Lung (tissue), 12 donors: Measurements from ENCODE around the gene CDKN1A. TPM values are rescaled to one million over a fixed set of nuclear protein-coding genes. Genes with fewer than 3 reads are reported as not detected.

ENCODE experiments used
- ATAC-seq: fragments of 200-7000 bp; cut with Tn5 transposase; one replicate; pipeline ENCODE4 v1.9.1; 2020; ENCODE audit warnings: moderate number of reproducible peaks; ENCODE audit not compliant: insufficient read depth, low FRiP score
- DNase-seq, 3 donors: peaks; one replicate each; pipeline ENCODE4 v3.0.0-alpha.2; 2013 to 2017
- H3K27ac ChIP-seq, 2 donors: one replicate each; pipeline ENCODE4 v1.5.1; 2013; ENCODE audit warnings: mild to moderate bottlenecking in 2 of 2, moderate library complexity in 2 of 2, control low read depth in 1 of 2, inconsistent platforms in 1 of 2, low read depth in 1 of 2, low read length in 1 of 2
- H3K27me3 ChIP-seq, 3 donors: one replicate each; pipeline ENCODE4 v1.5.1; 2013; ENCODE audit warnings: low read length in 2 of 3; ENCODE audit not compliant: control insufficient read depth in 3 of 3, insufficient read depth in 3 of 3
- H3K36me3 ChIP-seq, 4 donors: one replicate each; pipeline ENCODE4 v1.5.1; 2013; ENCODE audit warnings: low read length in 4 of 4, mild to moderate bottlenecking in 1 of 4, moderate library complexity in 1 of 4; ENCODE audit not compliant: control insufficient read depth in 4 of 4, insufficient read depth in 4 of 4
- H3K4me1 ChIP-seq, 5 donors: one replicate each; pipeline ENCODE4 v1.5.1; 2013; ENCODE audit warnings: low read length in 5 of 5, mild to moderate bottlenecking in 2 of 5, moderate library complexity in 1 of 5; ENCODE audit not compliant: control insufficient read depth in 5 of 5, insufficient read depth in 5 of 5
- H3K4me3 ChIP-seq: one replicate; pipeline ENCODE4 v1.5.1; 2013; ENCODE audit warnings: mild to moderate bottlenecking, control low read depth, moderate library complexity
- H3K9ac ChIP-seq, 2 donors: one replicate each; pipeline ENCODE4 v1.5.1; 2013; ENCODE audit warnings: low read length in 2 of 2, control low read depth in 1 of 2; ENCODE audit not compliant: insufficient read depth in 1 of 2
- H3K9me3 ChIP-seq, 4 donors: one replicate each; pipeline ENCODE4 v1.5.1; 2013; ENCODE audit warnings: low read length in 3 of 4, mild to moderate bottlenecking in 1 of 4, moderate library complexity in 1 of 4; ENCODE audit not compliant: control insufficient read depth in 4 of 4, insufficient read depth in 3 of 4
- WGBS, 2 donors: extraction: QIAGEN DNeasy Blood & Tissue Kit; methylation state at CpG; one replicate each; pipeline ENCODE4 v1.1.7; 2013; 5-methylcytosine and 5-hydroxymethylcytosine counted together
- polyA plus RNA-seq, 2 donors: library from polyadenylated mRNA; stranded (reverse); fragments of 200-250 nt; gene quantifications; one replicate each; pipeline ENCODE4 v1.2.1, GENCODE V29; 2013
- total RNA-seq, 2 donors: library from RNA; depleted of rRNA in 1 of 2; stranded (reverse); fragments of >200 nt in 1 of 2; gene quantifications; one replicate each; pipeline ENCODE4 v1.2.1, GENCODE V29; 2014 to 2021
- TF ChIP-seq, protein P1 (sequence below): IDR thresholded peaks from 2 replicates; pipeline ENCODE4 v1.5.1; 2012; ENCODE audit warnings: mild to moderate bottlenecking; ENCODE audit errors: control extremely low read depth, extremely low read depth
- donor health status: control.
- donor health status: control.
- donor health status: Bipolar disorder and iron deficiency.
- donor health status: healthy.
- donor health status: DM: yes; HTN: yes; CAD: no.

The CDKN1A gene
- total and polyA plus RNA-seq, 4 donors, result 35.3 to 183 (median 66.2) TPM

DNA sequence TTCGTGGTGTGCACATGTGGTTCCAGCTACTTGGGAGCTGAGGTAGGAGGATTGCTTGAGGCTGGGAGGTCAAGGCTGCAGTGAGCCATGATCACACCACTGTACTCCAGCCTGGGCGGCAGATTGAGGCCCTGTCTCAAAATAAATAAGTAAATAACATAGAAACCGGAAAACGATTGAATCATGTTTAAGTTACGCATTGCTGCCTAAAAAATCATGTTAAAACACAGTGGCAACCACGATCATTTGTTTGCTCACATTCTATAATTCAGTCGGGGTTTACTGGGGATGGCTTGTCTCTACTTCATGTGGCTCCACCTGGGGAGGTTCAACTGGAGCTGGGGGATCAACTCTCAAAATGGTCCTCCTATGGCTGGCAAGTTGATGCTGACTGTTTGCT, 8.2 kb upstream of the CDKN1A start:
- whole genome bisulfite sequencing, 2 donors, result 94 to 96% methylated on average over 7 of the region's 7 CpGs
- H3K9me3 ChIP-seq, result peaks cover 0 to 2% (median 0%) of the 10 kb centered on the region in 4 donors
- ATAC-seq (no peak), DNase-seq (no peak)
- H3K27me3 ChIP-seq, result peaks cover 0 to 4% (median 0%) of the 10 kb centered on the region in 3 donors
- H3K9ac ChIP-seq, result no peak overlapping the region
- peaks cover 0 to 7% (median 2%) of the 10 kb centered on the region in 5 donors for H3K4me1 ChIP-seq
- H3K36me3 ChIP-seq, result no peaks in the 10 kb centered on the region
- TF ChIP-seq, protein P1, sequence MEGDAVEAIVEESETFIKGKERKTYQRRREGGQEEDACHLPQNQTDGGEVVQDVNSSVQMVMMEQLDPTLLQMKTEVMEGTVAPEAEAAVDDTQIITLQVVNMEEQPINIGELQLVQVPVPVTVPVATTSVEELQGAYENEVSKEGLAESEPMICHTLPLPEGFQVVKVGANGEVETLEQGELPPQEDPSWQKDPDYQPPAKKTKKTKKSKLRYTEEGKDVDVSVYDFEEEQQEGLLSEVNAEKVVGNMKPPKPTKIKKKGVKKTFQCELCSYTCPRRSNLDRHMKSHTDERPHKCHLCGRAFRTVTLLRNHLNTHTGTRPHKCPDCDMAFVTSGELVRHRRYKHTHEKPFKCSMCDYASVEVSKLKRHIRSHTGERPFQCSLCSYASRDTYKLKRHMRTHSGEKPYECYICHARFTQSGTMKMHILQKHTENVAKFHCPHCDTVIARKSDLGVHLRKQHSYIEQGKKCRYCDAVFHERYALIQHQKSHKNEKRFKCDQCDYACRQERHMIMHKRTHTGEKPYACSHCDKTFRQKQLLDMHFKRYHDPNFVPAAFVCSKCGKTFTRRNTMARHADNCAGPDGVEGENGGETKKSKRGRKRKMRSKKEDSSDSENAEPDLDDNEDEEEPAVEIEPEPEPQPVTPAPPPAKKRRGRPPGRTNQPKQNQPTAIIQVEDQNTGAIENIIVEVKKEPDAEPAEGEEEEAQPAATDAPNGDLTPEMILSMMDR, result no peak
- no peak overlapping the region for H3K27ac ChIP-seq
- no peak overlapping the region for H3K4me3 ChIP-seq

DNA sequence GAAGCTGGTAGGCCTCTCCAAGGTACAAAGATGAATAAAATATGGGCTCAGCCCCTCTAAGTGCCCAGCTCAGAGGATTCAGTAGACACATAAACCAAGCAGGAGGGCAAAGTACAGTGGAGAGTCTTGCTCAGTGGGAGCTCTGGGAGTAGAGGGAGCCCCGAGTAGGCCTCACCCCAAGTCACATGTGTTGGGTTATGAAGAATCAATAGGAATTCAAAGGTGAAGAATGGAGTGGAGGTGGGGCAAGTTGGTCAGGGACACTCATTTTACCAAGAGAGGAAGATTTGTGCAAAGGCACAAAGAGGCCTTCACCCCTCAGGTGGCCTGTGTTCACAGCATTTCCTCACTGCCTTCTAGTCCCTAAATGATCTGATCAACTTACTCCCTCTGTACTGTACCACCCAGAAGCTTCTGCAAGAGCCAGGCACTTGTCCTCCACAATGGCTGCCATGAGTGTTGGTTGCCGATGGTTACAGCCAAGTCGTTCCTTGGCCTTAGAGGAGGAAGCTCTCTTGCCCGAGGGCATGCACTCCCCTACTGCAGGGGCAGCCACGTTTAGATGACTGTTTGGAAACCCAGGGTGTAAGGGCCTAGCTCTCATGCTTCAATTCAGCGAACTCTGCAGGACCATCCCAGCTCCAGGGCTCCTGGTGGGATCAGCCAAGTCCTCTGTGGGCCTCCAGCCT, 6.7 kb upstream of the CDKN1A start:
- H3K4me3 ChIP-seq, result no peak overlapping the region
- H3K9me3 ChIP-seq, result peaks cover 0 to 2% (median 0%) of the 10 kb centered on the region in 4 donors
- H3K36me3 ChIP-seq, result no peaks in the 10 kb centered on the region
- no peak overlapping the region for H3K27ac ChIP-seq
- no peak for ATAC-seq
- H3K27me3 ChIP-seq, result peaks cover 0 to 2% (median 0%) of the 10 kb centered on the region in 3 donors
- no peak overlapping the region for H3K9ac ChIP-seq
- no peak for DNase-seq
- peaks cover 0 to 7% (median under 1%) of the 10 kb centered on the region in 5 donors for H3K4me1 ChIP-seq
- TF ChIP-seq, protein P1, result no peak
- 68 to 76% methylated on average over 6 of the region's 6 CpGs for WGBS, 2 donors

DNA sequence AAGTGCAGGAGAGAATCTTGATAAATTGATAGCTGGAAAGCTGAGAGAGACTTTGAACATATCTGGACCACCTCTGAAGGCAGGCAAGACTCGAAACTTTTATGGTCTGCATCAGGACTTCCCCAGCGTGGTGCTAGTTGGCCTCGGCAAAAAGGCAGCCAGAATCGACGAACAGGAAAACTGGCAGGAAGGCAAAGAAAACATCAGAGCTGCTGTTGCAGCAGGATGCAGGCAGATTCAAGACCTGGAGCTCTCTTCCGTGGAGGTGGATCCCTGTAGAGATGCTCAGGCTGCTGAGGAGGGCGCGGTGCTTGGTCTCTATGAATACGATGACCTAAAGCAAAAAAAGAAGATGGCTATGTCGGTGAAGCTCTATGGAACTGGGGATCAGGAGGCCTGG, 4.6 kb upstream of the CDKN1A start:
- Histone ChIP-seq H3K9me3 (peaks cover 0 to 2% (median 0%) of the 10 kb centered on the region in 4 donors), H3K9ac (no peak overlapping the region), H3K27ac (no peak overlapping the region), H3K36me3 (no peaks in the 10 kb centered on the region), H3K27me3 (peaks cover 0 to 2% (median 0%) of the 10 kb centered on the region in 3 donors), H3K4me3 (no peak overlapping the region), H3K4me1 (peaks cover 0 to 12% (median 1%) of the 10 kb centered on the region in 5 donors)
- no peak for ATAC-seq
- WGBS, 2 donors, result 78 to 83% methylated on average over 10 of the region's 10 CpGs
- no peak for DNase-seq
- TF ChIP-seq, protein P1, result no peak
